Activated CD8-positive, alpha-beta memory T cell treated with anti-CD3 and anti-CD28 coated beads for 36 hours (primary cell): ENCODE data around the gene SLC22A15. TPM values are rescaled to one million over a fixed set of nuclear protein-coding genes. Genes with fewer than 3 reads are reported as not detected.
"Not testable (repeated sequence)": the region's sequence is repeated elsewhere in the genome, so short reads cannot be mapped to it uniquely, and the experiment has no call there.

Source experiments
- CTCF ChIA-PET: fragments of 350-600 bp; sonication (Branson Sonifier 250); formaldehyde crosslinking; loops from one replicate; lab custom pipeline; 2021; ENCODE audit warnings: antibody characterized with exemption; lab: Charles Lee
- POLR2A ChIA-PET: fragments of 350-600 bp; sonication (Branson Sonifier 250); formaldehyde crosslinking; loops from one replicate; lab custom pipeline; 2021; ENCODE audit warnings: antibody characterized with exemption; lab: Charles Lee
- total RNA-seq, 2 experiments: library from RNA; stranded (reverse); gene quantifications; one replicate each; pipeline ENCODE4 v1.2.3, GENCODE V29; 2021

The SLC22A15 gene
- total RNA-seq, 2 experiments from 2014 or later, result 0.65 to 1.1 TPM

DNA sequence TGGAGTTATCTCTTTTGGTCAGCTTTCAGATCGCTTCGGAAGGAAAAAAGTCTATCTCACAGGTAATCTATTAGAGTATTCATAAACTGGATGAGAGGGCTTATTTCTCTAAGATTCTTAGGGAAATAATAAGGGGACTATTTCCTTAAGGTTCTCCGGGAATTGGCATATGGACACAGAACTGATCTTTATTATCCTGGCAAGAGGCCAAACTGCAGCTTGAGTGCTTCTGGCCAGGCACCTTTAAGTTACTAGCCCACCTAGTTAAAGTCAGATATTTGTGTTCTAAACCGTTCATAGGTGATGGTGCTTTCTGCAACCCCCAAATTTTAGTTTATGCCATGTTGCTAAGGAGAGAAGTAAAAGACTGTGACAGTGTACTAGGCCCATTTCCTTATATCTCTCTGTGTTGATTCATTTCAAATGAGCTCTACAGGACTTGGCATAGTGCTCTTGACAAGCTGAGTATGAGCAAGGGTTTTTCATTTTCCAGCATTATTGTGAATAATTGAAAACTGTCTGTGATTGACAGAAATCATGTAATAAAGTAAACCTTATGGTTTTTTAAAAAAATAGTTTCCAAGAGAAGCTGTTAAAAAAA lies 43.4 kb downstream of the SLC22A15 start:
- CTCF ChIA-PET, result interaction anchor here (0.9 to 1.5 kb wide), 5 partner anchors 9 to 217 kb away, joined by 3 to 4 read pairs (median 3); no protein-coding TSS in a partner anchor
- POLR2A ChIA-PET, result no interaction called here

DNA sequence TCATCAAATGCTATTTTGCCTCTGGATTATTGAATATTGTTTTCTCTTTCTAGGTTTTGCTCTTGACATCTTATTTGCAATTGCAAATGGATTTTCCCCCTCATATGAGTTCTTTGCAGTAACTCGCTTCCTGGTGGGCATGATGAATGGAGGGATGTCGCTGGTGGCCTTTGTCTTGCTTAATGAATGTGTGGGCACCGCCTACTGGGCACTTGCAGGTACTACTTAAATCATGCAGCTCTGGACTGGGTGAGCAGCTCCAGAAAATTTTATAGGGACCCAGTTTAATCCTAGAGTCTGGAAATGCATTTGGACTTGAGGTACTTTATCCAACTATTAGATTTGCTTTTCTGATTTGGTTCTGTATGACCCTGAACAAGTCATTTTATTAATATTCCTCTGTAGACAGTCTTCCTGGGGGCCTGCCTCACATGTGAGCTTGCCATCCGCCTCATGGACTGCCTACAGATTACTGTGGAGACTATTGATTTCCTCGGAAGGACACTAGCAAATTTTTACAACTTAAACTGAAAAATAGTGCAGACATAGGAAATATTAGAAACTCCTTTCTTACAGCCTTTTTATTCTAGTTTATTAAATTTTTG lies 44.5 kb downstream of the SLC22A15 start:
- CTCF ChIA-PET, result interaction anchor here (0.5 to 1.5 kb wide), 8 partner anchors 8 to 425 kb away, joined by 3 to 4 read pairs (median 3); no protein-coding TSS in a partner anchor

DNA sequence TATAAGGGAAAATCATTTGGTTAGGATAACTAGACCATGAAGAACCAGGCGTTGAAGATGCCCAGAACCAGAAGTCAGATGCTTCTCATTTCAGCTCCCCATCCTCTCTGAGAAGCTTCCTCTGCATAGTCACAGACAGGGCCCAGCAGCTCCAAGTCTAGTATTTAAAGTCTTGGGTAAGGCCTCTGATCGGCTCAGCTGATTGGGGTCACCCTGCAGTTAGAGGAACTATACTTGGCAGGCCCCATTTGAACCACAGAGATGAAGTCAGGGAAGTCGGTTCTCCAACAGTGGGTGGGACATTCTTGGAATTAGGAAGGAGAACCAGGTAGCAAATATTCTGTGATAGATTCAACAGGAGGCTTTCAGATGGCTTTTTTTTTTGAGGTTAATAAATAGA lies 48.3 kb downstream of the SLC22A15 start:
- ChIA-PET POLR2A (no interaction called here), CTCF (no interaction called here)

More for the DNA sequence above, 44.5 kb downstream of the SLC22A15 start:
- POLR2A ChIA-PET, result no interaction called here

DNA sequence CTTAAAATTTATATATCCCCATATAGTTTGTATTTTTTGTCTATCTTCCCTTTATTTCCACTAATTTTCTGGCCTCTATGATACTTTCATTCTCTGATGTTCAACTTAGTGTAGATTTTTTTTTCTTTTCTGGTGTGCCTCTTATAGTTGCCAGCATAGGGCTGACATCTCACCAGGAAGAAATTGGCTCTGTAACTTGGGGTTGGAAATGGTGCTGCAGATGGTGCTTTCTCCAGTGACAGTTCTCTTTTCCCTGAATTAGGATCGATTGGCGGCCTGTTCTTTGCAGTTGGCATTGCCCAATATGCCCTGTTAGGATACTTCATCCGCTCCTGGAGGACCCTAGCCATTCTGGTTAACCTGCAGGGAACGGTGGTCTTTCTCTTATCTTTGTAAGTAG lies 50.3 kb downstream of the SLC22A15 start:
- ChIA-PET POLR2A (no interaction called here), CTCF (no interaction called here)

DNA sequence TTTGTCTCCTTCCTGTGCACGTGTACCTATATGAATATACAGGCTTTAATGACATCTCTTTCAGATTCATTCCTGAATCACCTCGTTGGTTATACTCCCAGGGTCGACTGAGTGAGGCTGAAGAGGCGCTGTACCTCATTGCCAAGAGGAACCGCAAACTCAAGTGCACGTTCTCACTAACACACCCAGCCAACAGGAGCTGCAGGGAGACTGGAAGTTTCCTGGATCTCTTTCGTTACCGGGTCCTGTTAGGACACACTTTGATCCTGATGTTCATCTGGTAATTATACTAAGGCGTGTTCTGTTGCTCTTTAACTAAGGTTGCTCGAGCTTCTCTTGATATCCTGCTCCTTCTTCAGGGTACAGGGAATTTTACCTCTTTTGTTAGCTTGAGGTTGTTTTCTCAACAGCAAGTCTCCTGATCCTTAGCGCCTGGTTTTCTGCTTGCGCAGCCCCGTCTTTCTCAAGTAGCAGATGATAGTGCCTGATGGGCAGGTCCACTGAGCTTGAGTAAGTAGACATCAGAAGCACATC lies 55.1 kb downstream of the SLC22A15 start:
- ChIA-PET CTCF (no interaction called here), POLR2A (no interaction called here)

DNA sequence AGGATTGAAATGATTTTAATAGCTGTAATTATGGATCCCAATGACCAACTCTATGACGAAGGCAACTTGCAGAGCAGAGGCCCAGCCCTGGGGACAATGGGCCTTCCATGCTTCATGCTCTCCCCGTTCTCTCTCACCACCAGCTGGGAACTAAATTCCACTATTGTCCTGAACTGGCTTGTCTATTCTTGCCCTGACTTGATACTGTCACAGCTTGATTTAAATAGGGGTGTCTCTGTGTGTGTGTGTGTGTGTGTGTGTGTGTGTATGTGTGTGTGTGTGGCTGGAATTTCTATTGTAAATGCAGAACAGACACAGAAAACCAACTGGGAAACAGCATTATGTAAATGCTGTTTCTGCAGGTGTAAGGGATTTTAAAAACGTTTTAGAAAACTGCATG lies 57.0 kb downstream of the SLC22A15 start:
- POLR2A ChIA-PET, result no interaction called here
- CTCF ChIA-PET, result no interaction called here

DNA sequence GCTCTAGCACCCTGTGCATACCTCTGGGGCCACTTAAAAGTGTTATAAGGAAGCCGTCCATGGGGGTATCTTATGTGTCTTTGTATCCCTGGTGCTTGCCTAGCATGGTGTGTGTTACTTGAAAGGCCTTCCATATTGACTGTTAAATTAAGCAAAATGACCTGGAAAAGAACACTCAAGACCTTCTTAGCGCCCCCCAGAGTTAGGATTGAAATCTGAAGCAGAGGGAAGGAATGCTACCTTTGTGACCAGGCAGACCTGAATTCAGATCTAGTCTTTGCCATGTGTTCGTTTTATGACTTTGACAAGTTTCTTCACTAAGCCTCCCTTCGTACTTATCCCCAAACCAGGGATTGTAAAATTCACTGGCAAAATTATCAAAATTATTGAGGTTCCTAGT lies 59.9 kb downstream of the SLC22A15 start:
- CTCF ChIA-PET, result no interaction called here

DNA sequence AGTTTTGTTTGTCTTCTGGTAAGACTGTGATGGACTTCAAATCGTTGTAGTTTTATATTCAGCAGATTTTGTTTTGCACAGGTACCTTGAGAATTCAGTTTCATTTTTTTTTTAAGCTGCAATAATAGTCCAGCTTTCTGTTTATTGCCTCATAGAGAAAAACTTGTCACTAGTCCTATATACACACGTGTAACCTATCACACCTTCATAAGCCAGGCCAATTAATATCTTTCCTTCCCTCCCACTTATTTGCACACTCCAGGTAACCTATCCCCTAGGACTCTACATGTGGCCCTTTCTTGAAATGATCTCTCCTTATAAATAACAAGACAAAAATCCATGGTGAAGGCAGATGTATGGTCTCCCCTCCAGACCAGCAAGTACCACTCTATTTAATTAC lies 62.4 kb downstream of the SLC22A15 start:
- POLR2A ChIA-PET, result no interaction called here
- CTCF ChIA-PET, result interaction anchor here (1.4 kb wide), 1 partner anchor 130 kb away, joined by 3 read pairs; no protein-coding TSS in a partner anchor

More for the DNA sequence above, 59.9 kb downstream of the SLC22A15 start:
- POLR2A ChIA-PET, result no interaction called here

DNA sequence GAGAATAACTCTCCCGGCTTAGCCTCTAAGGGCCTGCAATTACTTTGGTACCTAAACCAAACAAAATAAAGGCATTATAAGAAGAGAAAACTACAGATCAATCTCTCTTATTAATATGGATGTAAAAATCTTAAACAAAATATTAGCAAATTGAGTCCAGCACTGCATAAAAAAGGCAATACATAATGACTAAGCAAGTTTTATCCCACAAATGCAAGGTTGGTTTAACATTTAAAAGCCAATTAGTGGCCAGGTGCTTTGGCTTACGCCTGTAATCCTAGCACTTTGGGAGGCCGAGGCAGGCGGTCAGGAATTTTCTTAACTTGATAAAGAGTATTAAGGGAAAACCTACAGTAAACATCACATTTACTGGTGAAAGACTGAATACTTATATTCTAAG lies 67.8 kb downstream of the SLC22A15 start:
- ChIA-PET POLR2A (no interaction called here), CTCF (no interaction called here)

DNA sequence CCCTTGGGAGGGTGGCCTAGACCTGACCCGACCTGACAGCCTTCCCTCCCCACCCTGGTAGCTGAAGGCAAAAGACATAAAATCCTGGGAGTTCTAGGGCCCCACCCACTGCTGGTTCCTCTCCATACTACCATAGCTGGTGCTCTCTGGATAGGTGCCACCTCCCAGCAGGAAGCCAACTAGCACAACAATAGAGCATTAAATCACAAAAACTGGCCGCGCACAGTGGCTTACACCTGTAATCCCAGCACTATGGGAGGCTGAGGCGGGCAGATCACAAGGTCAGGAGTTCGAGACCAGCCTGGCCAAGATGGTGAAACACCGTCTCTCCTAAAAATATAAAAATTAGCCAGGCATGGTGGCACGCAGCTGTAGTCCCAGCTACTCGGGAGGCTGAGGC lies 70.6 kb downstream of the SLC22A15 start:
- POLR2A ChIA-PET, CTCF ChIA-PET: not testable (repeated sequence)

DNA sequence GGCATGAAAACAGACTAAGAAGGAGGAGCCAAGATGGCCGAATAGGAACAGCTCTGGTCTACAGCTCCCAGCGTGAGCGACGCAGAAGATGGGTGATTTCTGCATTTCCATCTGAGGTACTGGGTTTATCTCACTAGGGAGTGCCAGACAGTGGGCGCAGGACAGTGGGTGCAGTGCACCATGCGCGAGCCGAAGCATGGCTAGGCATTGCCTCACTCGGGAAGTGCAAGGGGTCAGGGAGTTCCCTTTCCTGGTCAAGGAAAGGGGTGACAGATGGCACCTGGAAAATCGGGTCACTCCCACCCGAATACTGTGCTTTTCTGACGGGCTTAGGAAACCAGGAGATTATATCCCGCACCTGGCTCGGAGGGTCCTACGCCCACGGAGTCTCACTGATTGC lies 75.6 kb downstream of the SLC22A15 start:
- POLR2A ChIA-PET, CTCF ChIA-PET: not testable (repeated sequence)

DNA sequence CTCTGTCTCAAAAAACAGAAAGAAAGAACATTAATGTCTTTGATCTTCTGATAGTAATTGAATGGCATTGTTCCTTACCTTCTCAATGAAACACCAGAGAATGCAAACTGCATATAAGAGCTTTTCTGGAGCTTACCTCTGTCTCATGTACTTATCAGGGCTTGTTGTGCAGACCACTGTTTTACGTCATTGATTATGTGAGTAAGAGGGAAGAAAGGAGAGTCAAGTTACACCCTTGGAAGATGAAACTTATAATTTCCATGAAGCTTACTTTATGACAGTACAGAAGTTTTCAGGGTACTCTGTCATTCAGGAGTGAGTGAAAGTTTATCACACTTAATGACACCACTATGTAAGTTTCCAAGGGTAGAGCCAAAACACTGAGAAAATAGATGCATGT lies 85.9 kb downstream of the SLC22A15 start:
- POLR2A ChIA-PET, result no interaction called here
- CTCF ChIA-PET, result no interaction called here

DNA sequence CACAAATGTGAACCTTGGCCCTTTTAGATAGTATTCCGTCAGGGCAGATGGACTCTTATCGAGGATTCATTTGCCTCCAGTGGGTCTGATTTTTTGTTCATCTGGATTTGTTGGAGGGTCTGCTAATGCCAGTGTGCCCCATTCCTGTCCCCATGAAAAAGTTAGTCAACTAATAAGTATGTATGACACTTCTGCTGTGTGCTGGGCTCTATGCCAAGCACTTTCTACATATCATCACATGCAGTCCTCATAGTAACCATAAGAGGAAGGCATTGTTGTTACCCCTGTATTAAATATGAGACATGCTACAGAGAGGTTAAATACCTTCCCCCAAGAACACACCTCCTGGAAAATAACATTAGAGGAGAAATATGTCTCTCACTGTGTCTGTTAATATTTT lies 88.3 kb downstream of the SLC22A15 start:
- ChIA-PET POLR2A (no interaction called here), CTCF (no interaction called here)

DNA sequence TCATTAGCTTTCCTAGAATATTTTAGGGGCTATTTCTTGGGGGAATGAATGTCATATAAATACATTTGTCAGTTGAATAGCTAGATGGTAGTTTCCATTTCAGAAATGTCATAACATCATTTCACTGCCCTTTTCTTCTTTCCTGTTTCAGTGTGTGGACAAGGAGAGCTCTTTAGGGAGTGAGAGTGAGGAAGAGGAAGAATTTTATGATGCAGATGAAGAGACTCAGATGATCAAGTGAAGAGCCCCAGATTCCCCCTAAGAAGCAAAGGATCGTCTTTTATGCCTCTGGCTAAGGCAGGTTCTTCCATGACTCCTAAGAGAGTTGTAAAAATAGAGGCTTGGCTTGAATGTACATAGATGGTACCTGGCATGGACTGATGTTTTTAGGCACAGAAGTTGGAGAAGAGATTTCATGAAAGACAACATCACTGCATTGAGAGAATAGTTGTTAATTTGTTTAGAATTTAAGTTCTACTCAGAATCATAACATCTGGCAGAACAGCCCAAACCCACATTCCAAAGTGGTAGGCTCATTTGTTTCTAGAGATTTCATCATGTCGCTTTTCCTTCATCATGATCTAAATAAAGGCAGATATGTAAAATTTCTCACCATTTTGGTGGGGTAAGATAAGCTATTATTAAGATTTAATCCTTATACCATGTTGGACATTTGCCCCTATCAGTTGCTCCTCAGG lies 90.7 kb downstream of the SLC22A15 start:
- POLR2A ChIA-PET, result no interaction called here

DNA sequence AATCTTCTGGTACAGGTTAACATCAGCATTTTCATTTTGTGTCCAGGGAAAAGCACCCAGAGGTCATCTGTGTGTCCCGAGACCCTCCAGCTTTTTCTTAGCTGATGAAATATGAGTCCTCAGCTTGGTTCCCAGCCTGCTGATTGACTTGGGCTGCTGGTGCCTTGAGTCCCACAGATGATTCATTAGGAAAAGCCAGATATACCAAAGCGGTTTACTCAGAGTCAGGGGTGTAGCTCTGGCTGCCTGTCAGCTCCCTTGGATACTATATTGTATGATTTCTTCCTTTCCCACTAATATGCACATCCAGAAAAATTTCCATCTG lies 91.2 kb downstream of the SLC22A15 start:
- CTCF ChIA-PET, result interaction anchor here (0.5 kb wide), 1 partner anchor 39 kb away, joined by 3 read pairs; no protein-coding TSS in a partner anchor

More for the DNA sequence above, 90.7 kb downstream of the SLC22A15 start:
- CTCF ChIA-PET, result interaction anchor here (0.5 kb wide), 1 partner anchor 39 kb away, joined by 3 read pairs; no protein-coding TSS in a partner anchor

DNA sequence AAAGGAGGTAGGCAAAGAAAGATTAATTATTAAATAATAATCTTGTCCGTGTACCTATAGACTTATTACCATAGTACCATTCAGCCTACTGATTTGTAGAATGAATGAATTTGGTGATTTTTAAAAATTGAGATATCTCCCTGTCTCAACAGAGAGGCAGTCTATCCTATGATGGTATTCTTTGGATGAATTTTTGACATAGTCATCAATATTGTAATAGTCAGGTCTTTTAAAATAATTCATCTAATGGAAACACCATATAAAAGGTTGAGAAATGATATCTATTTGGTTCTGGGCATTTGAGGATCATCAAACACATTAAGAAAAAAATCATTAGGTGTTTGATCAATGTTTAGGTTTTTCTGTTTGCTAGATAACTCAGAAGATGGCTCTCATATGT lies 99.3 kb downstream of the SLC22A15 start:
- ChIA-PET POLR2A (no interaction called here), CTCF (no interaction called here)

More for the DNA sequence above, 91.2 kb downstream of the SLC22A15 start:
- POLR2A ChIA-PET, result no interaction called here

DNA sequence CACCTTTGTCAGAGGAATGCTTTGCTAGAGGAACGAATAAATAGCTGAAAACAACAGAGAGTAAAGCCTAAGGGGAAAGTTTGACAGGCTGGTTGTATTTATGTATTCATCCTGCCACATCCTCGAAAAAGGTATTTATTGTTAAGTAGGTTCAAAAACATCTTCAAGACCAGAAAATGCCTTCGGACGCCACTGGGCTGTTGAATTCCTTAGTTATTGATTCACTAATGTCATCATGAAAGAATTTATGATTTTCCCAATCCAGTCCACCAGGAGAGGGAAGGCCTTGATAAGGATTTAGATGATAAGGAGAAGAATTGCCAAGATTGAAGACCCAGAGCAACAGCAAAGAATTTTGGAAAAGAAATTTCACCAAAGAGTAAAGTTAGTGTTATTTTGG lies 99.7 kb downstream of the SLC22A15 start:
- CTCF ChIA-PET, result no interaction called here
- POLR2A ChIA-PET, result no interaction called here

DNA sequence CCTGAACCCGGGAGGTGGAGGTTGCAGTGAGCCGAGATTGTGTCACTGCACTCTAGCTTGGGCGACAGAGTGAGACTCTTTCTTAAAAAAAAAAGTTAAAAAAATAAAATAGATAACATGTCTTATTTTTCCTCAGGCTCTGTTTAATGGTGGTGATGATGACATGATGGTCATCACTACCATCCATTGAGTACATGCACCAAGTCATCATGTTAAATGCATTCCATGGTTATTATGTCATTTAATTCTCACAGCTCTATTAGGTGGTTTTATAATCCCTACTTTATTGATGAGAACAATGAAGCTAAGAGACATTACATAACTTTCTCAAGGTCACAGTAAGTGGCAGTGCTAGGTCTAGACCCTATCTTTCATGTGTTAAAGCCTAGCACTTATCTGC lies 100.5 kb downstream of the SLC22A15 start:
- ChIA-PET CTCF (no interaction called here), POLR2A (no interaction called here)

DNA sequence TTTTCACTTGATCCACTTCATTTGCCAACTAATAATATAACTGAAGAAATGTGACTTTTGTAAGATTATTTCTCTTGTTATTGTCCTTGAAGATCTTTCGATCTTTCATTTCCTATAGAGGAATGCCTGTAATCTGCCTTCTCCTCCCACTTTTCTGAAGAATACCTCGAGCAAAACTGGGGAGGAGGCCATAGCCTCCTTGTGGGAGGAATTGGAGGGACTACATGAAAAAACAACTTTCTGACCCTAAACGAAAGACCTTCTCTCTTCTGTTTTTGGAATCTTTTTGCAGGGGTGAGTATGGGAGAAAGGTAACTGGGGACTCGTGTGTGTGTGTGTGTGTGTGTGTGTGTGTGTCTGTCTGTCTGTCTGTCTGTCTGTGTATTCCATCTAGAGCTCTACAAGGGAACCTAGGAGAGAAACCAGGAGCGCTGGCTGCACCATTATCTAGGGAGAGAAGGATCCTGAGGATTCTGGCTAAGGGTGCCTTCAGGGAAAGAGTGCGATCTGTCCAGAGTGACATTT lies 102.4 kb downstream of the SLC22A15 start:
- CTCF ChIA-PET, result no interaction called here
- POLR2A ChIA-PET, result no interaction called here

DNA sequence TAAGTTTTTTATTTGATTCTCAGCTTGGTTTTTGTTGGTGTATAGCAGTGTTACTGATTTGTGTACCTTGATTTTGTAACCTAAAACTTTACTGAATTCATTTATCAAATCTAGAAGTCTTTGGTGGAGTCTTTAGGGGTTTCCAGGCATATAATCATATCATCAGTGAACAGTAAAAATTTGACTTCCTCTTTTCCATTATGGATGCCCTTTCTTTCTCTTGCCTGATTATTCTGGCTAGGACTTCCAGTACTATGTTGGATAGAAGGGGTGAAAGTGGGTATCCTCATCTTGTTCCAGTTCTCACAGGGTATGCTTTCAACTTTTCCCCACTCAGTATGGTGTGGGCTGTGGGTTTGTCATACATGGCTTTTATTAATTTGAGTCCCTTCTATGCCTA lies 111.3 kb downstream of the SLC22A15 start:
- POLR2A ChIA-PET, result no interaction called here
- CTCF ChIA-PET, result no interaction called here
